Sigmoid colon (tissue), 7 donors: Measurements from ENCODE around the gene TSPAN9. TPM values are rescaled to one million over a fixed set of nuclear protein-coding genes. Genes with fewer than 3 reads are reported as not detected.
A peak's percentile ranks its signal among the peaks of the same experiment; 100 is the strongest.

ENCODE experiments used
- DNase-seq: peaks from one replicate; pipeline ENCODE4 v3.0.0-alpha.2; 2019
- H3K27ac ChIP-seq, 4 donors: fragments of 200-600 bp; sonication (generic); one replicate each; pipeline ENCODE4 v1.5.1; 2016 to 2019; ENCODE audit warnings: mild to moderate bottlenecking in 1 of 4
- H3K27me3 ChIP-seq, 3 donors: fragments of 200-600 bp; sonication (generic); one replicate each; pipeline ENCODE4 v1.5.1; 2019; ENCODE audit warnings: mild to moderate bottlenecking in 1 of 3
- H3K36me3 ChIP-seq, 4 donors: fragments of 200-600 bp; sonication (generic); one replicate each; pipeline ENCODE4 v1.5.1; 2016 to 2019
- H3K4me1 ChIP-seq, 4 donors: fragments of 200-600 bp; sonication (generic); one replicate each; pipeline ENCODE4 v1.5.1; 2017 to 2019
- H3K4me3 ChIP-seq, 4 donors: fragments of 200-600 bp; sonication (generic); one replicate each; pipeline ENCODE4 v1.5.1; 2017 to 2019; ENCODE audit warnings: mild to moderate bottlenecking in 2 of 4, moderate library complexity in 1 of 4
- H3K9me3 ChIP-seq, 4 donors: fragments of 200-600 bp in 3 of 4; sonication (generic) in 3 of 4; one replicate each; pipeline versions ENCODE4 v1.5.1 to v1.6.1; 2013 to 2019
- EP300 ChIP-seq, 4 donors: sonication (generic); formaldehyde crosslinking; IDR thresholded peaks; one replicate each; pipeline ENCODE4 v1.6.1; 2017; ENCODE audit warnings: antibody characterized with exemption in 4 of 4
- POLR2A ChIP-seq, 2 donors: fragments of 450-650 bp; IDR thresholded peaks; one replicate each; pipeline ENCODE4 v1.6.1; 2016; ENCODE audit warnings: antibody characterized with exemption in 2 of 2, mild to moderate bottlenecking in 2 of 2, moderate library complexity in 2 of 2
- POLR2AphosphoS5 ChIP-seq, 4 donors: sonication (generic); formaldehyde crosslinking; IDR thresholded peaks; one replicate each; pipeline ENCODE4 v1.6.1; 2017; ENCODE audit warnings: antibody characterized with exemption in 4 of 4
- WGBS, 2 donors: extraction: QIAGEN DNeasy Blood & Tissue Kit; methylation state at CpG; one replicate each; pipeline ENCODE4 v1.1.7; 2013; 5-methylcytosine and 5-hydroxymethylcytosine counted together
- intact Hi-C: fragments of 100-400 bp; cut with DNase I; formaldehyde crosslinking; loops from one replicate; pipeline ENCODE4 v1.15.1; 2023
- polyA plus RNA-seq, 3 donors: library from polyadenylated mRNA; stranded (reverse); fragments of 200-250 nt; gene quantifications; one replicate each; pipeline ENCODE4 v1.2.3, GENCODE V29; 2013
- total RNA-seq, 4 donors: library from RNA; depleted of rRNA; stranded (reverse); fragments of >200 nt; gene quantifications; one replicate each; pipeline ENCODE4 v1.1.0, GENCODE V29; 2016
- TF ChIP-seq, protein P1 (sequence below), 4 experiments: fragments of 450-650 bp in 3 of 4; fragments of 200-600 bp in 1 of 4; IDR thresholded peaks; one replicate each; pipeline ENCODE4 v1.5.1; 2016 to 2019; ENCODE audit warnings: antibody characterized with exemption in 4 of 4, mild to moderate bottlenecking in 3 of 4, moderate library complexity in 2 of 4
- donor health status: healthy with polysubstance abuse.
- donor health status: Bipolar disorder and iron deficiency.
- donor health status: healthy.

TSPAN9 gene
- total and polyA plus RNA-seq, 7 donors = 0.92 to 28.0 (median 18.2) TPM

DNA sequence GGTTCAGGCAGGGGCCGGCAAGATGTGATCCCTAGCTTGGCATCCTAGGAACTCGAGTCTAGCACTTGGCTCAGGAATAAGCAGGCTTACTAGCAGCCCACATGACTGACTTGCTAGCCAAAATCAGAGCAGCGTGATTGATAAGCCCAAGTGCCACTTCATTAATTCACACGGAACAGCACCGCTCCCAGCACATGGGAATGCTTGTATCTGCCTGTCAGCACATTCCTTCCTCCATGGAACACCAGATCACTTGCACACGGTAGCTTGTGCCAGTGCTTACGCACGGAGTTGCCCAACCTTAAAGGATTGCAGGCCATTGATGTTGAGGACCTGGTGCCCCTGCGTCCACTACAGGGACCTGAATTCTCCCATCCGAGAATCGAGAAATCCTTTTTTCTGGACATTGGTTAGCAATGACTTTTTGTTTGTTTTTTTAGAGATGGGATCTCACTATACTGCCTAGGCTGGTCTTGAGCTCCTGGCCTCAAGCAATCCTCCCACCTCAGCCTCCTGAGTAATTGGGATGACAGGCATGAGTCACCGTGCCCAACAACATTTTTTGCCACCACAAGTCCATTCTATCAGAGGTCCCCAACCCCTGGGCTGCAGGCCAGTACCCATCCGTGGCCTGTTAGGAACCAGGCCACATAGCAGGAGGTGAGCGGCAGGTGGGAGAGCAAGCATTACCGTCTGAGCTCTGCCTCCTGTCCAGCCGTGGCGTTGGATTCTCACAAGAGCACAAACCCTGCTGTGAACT lies 30.6 kb upstream of the TSPAN9 start:
- Histone ChIP-seq H3K27me3 (no peaks in the 10 kb centered on the region), H3K4me3 (no peak overlapping the region), H3K4me1 (no peaks in the 10 kb centered on the region), H3K27ac (no peak overlapping the region), H3K9me3 (no peaks in the 10 kb centered on the region), H3K36me3 (no peaks in the 10 kb centered on the region)
- TF ChIP-seq POLR2AphosphoS5 (IDR thresholded peaks at IDR 0.05) (no peak), POLR2A (IDR thresholded peaks at IDR 0.05) (no peak), EP300 (IDR thresholded peaks at IDR 0.05) (no peak)
- TF ChIP-seq, protein P1, sequence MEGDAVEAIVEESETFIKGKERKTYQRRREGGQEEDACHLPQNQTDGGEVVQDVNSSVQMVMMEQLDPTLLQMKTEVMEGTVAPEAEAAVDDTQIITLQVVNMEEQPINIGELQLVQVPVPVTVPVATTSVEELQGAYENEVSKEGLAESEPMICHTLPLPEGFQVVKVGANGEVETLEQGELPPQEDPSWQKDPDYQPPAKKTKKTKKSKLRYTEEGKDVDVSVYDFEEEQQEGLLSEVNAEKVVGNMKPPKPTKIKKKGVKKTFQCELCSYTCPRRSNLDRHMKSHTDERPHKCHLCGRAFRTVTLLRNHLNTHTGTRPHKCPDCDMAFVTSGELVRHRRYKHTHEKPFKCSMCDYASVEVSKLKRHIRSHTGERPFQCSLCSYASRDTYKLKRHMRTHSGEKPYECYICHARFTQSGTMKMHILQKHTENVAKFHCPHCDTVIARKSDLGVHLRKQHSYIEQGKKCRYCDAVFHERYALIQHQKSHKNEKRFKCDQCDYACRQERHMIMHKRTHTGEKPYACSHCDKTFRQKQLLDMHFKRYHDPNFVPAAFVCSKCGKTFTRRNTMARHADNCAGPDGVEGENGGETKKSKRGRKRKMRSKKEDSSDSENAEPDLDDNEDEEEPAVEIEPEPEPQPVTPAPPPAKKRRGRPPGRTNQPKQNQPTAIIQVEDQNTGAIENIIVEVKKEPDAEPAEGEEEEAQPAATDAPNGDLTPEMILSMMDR (IDR thresholded peaks at IDR 0.05) = no peak
- WGBS, 2 donors = 82 to 86% methylated on average over 17 of the region's 17 CpGs
- no peak for DNase-seq
- intact Hi-C loops = no loop called here

DNA sequence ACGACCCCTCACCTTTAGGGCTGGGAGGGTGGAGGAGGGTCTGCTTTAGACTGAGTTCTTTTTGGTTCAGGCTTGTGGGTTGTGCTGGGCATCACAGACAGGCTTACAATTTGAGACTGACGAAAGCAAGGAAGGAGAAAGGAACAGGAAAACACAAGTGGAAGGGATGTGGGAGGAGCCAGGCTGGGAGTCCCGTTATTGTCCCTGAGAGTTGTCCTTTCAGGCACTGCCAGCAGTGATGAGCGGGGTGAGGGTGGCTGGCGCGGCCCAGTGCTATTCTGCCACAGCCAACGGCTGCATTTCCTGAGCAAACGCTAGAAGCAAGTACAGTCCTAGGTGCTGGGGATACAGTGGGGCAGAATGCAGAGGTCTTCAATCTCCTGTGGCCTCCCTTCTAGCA lies 29.2 kb upstream of the TSPAN9 start:
- intact Hi-C loops = no loop called here
- WGBS, 2 donors = 43 to 50% methylated on average over 8 of the region's 8 CpGs
- no peaks in the 10 kb centered on the region for H3K27me3 ChIP-seq
- H3K27ac ChIP-seq = no peak overlapping the region
- no peak overlapping the region for H3K4me3 ChIP-seq
- no peak for DNase-seq
- no peaks in the 10 kb centered on the region for H3K4me1 ChIP-seq
- H3K36me3 ChIP-seq = no peaks in the 10 kb centered on the region
- no peaks in the 10 kb centered on the region for H3K9me3 ChIP-seq
- no peak for TF ChIP-seq POLR2AphosphoS5 (IDR thresholded peaks at IDR 0.05)
- TF ChIP-seq EP300 (IDR thresholded peaks at IDR 0.05) = no peak
- no peak for TF ChIP-seq POLR2A (IDR thresholded peaks at IDR 0.05)

DNA sequence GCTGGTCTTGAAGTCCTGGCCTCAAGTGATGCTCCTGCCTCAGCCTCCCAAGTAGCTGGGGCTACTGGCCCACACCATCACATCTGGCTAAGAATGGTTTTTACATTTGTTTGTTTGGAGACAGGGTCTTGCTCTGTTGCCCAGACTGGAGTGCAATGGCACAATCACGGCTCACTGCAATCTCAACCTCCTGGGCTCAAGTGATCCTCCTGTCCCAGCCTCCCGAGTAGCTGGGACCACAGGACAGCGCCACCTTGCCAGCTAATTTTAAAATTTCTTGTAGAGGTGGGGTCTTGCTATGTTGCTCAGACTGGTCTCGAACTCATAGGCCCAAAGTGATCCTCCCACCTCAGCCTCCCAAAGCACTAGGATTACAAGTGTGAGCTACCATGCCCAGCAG lies 28.6 kb upstream of the TSPAN9 start:
- Histone ChIP-seq H3K4me3 (no peak overlapping the region), H3K27ac (no peak overlapping the region), H3K36me3 (no peaks in the 10 kb centered on the region), H3K9me3 (no peaks in the 10 kb centered on the region), H3K27me3 (no peaks in the 10 kb centered on the region), H3K4me1 (no peaks in the 10 kb centered on the region)
- WGBS, 2 donors = 93 to 97% methylated on average over 4 of the region's 4 CpGs
- intact Hi-C loops = no loop called here
- TF ChIP-seq POLR2A (IDR thresholded peaks at IDR 0.05) = no peak
- TF ChIP-seq POLR2AphosphoS5 (IDR thresholded peaks at IDR 0.05) = no peak
- TF ChIP-seq, protein P1 (IDR thresholded peaks at IDR 0.05) = no peak
- TF ChIP-seq EP300 (IDR thresholded peaks at IDR 0.05) = no peak
- no peak for DNase-seq

DNA sequence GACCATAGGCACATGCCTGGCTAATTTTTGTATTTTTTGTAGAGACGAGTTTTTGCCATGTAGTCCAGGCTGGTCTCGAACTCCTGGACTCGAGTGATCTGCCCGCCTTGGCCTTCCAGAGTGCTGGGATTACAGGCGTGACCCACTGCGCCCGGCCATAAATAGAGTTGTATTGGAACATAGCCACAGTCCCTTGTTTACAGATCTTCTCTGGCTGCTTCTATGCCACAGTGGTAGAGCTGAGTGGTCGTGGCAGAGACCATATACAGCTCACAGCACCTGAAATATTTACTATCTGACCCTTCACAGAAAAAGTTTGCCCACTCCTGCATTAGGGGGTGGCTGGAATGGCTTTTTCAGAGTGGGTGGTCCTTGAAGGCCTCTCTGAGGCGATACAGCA lies 28.0 kb upstream of the TSPAN9 start:
- intact Hi-C loops = no loop called here

DNA sequence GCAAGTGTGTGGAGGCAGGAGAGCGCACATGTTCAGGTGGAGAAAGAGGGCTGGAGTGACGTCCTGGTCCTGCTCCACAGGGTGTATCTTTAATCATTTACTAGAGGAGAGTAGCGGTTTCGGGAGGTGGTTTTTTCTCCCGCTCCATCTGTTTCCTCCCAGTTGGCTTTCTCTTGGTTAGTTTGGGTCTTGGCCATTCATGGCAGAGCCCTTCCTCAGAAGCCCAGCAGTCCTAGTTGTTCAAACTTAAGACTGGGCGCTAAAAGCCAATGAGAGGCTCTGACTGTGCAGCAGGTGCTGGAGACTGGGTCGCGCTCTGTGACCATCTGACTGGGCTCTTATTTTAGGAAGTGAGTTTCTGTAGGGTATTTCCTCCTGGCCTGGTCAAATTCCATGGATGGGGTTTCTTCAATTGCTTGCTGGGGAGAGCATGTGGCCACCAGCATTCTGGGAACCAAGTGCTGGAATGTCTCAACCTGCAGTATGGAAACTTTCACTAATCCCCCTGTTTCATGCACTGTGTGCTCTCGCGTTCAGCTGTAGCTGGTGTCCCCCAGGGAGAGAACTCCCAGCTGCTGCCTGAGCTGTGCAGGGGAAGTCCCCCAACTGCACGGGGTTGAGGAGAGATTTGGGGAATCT lies 27.4 kb upstream of the TSPAN9 start:
- H3K36me3 ChIP-seq = no peaks in the 10 kb centered on the region
- H3K4me1 ChIP-seq = peaks cover 0 to 4% (median 2%) of the 10 kb centered on the region in 4 donors
- 36 to 41% methylated on average over 11 of the region's 11 CpGs for WGBS, 2 donors
- no peak overlapping the region for H3K4me3 ChIP-seq
- no peak for DNase-seq
- TF ChIP-seq POLR2A (IDR thresholded peaks at IDR 0.05) = no peak
- TF ChIP-seq POLR2AphosphoS5 (IDR thresholded peaks at IDR 0.05) = peak in 2 of 4 donors; percentile 9 to 18
- no peaks in the 10 kb centered on the region for H3K9me3 ChIP-seq
- intact Hi-C loops = no loop called here
- no peaks in the 10 kb centered on the region for H3K27me3 ChIP-seq
- H3K27ac ChIP-seq = no peak overlapping the region

More for the DNA sequence above, 28.0 kb upstream of the TSPAN9 start:
- no peak overlapping the region for H3K4me3 ChIP-seq
- peaks cover 0 to under 1% (median 0%) of the 10 kb centered on the region in 4 donors for H3K4me1 ChIP-seq
- 16 to 62% methylated on average over 9 of the region's 9 CpGs for WGBS, 2 donors
- H3K27me3 ChIP-seq = no peaks in the 10 kb centered on the region
- no peak for DNase-seq
- no peaks in the 10 kb centered on the region for H3K36me3 ChIP-seq
- no peak overlapping the region for H3K27ac ChIP-seq
- TF ChIP-seq POLR2A (IDR thresholded peaks at IDR 0.05) = no peak
- TF ChIP-seq POLR2AphosphoS5 (IDR thresholded peaks at IDR 0.05) = no peak
- TF ChIP-seq EP300 (IDR thresholded peaks at IDR 0.05) = no peak
- TF ChIP-seq, protein P1 (IDR thresholded peaks at IDR 0.05) = no peak
- no peaks in the 10 kb centered on the region for H3K9me3 ChIP-seq
